ENCODE results near the gene CLHC1. TPM values are rescaled to one million over a fixed set of nuclear protein-coding genes. Genes with fewer than 3 reads are reported as not detected.
"Not testable (repeated sequence)": the region's sequence is repeated elsewhere in the genome, so short reads cannot be mapped to it uniquely, and the experiment has no call there.

CLHC1 gene
- total and polyA plus RNA-seq, 4 donors = 18.4 to 29.6 (median 24.2) TPM

DNA sequence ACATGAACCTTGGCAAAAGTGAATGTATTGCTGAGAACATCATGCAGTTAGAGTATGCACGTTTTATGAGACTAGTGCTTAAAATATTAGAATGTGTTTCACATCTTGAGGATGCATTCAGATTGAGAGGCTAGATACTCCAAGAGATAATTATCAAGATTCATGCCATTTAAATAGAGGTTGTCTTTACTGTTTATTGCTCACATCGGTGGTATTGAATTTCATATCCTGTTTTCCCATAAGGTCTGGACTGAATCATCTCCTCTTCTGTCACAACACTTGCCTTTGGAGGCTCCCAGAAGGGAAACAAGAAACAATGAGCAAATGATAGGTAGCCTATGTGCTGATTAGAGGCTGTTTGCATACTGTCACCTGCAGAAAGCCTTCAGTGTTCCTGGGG, 83.8 kb downstream of the CLHC1 start:
- H3K36me3 ChIP-seq (ENCODE audit: control insufficient read depth, insufficient read depth, low read length) = no peaks in the 10 kb centered on the region
- H3K27me3 ChIP-seq (ENCODE audit: control insufficient read depth, insufficient read depth, low read length) = no peaks in the 10 kb centered on the region
- WGBS (ENCODE audit: insufficient coverage) = no CpG with 5 or more reads among the region's 2 CpGs
- peaks cover 3% of the 10 kb centered on the region for H3K4me1 ChIP-seq (ENCODE audit: control insufficient read depth, insufficient read depth, low read length)
- DNase-seq (ENCODE audit: low read depth in 4 of 6, low spot score in 6 of 6) = no peak
- no peak overlapping the region for H3K27ac ChIP-seq (ENCODE audit: low read depth, low read length)
- H3K4me3 ChIP-seq (ENCODE audit: low read depth, low read length) = no peak overlapping the region
- H3K9me3 ChIP-seq (ENCODE audit: control insufficient read depth, insufficient read depth, low read length) = no peaks in the 10 kb centered on the region

DNA sequence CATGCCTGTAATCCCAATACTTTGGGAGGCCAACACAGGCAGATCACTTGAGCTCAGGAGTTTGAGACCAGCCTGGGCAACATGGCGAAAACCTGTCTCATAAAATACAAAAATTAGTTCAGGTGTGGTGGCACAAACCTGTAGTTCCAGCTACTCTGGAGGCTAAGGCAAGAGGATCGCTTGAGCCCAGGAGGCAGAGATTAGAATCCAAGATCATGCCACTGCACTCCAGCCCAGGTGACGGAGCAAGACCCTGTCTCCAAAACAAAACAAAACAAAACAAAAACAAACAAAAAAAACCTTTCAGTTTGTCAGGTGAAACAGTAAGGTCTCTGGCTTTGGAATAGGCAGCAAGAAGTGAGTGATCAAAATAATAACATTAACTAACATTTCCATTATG, 84.6 kb downstream of the CLHC1 start:
- Histone ChIP-seq H3K4me1 (ENCODE audit: control insufficient read depth, insufficient read depth, low read length) (peaks cover 3% of the 10 kb centered on the region), H3K9me3 (ENCODE audit: control insufficient read depth, insufficient read depth, low read length) (no peaks in the 10 kb centered on the region), H3K4me3 (ENCODE audit: low read depth, low read length) (no peak overlapping the region), H3K27me3 (ENCODE audit: control insufficient read depth, insufficient read depth, low read length) (no peaks in the 10 kb centered on the region), H3K36me3 (ENCODE audit: control insufficient read depth, insufficient read depth, low read length) (no peaks in the 10 kb centered on the region), H3K27ac (ENCODE audit: low read depth, low read length) (no peak overlapping the region)
- WGBS (ENCODE audit: insufficient coverage) = 100% methylated on average over 2 of the region's 3 CpGs
- DNase-seq (ENCODE audit: low read depth in 4 of 6, low spot score in 6 of 6) = no peak

DNA sequence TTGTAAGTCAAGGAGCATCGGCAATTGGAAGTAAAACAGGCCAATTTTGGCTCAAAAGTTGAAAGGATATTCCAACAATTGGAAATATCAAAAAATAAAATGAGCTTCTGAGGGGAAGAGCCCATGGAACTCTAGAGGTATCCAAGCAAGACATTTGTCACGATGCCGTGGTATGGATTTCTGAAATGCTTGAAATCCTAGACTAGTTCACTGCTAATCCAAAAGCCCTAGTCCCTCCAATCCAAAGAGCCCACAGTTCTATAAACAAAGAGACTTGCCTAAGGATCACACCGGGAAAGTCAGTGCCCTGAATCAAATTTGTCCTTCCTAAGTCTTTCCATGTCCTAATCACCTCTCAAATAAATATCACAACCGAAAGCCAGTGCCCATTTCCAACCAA, 85.1 kb downstream of the CLHC1 start:
- peaks cover 3% of the 10 kb centered on the region for H3K4me1 ChIP-seq (ENCODE audit: control insufficient read depth, insufficient read depth, low read length)
- no peaks in the 10 kb centered on the region for H3K9me3 ChIP-seq (ENCODE audit: control insufficient read depth, insufficient read depth, low read length)
- no peak overlapping the region for H3K27ac ChIP-seq (ENCODE audit: low read depth, low read length)
- H3K4me3 ChIP-seq (ENCODE audit: low read depth, low read length) = no peak overlapping the region
- 85% methylated on average over 2 of the region's 5 CpGs for WGBS (ENCODE audit: insufficient coverage)
- H3K27me3 ChIP-seq (ENCODE audit: control insufficient read depth, insufficient read depth, low read length) = no peaks in the 10 kb centered on the region
- H3K36me3 ChIP-seq (ENCODE audit: control insufficient read depth, insufficient read depth, low read length) = no peaks in the 10 kb centered on the region
- DNase-seq (ENCODE audit: low read depth in 4 of 6, low spot score in 6 of 6) = no peak

DNA sequence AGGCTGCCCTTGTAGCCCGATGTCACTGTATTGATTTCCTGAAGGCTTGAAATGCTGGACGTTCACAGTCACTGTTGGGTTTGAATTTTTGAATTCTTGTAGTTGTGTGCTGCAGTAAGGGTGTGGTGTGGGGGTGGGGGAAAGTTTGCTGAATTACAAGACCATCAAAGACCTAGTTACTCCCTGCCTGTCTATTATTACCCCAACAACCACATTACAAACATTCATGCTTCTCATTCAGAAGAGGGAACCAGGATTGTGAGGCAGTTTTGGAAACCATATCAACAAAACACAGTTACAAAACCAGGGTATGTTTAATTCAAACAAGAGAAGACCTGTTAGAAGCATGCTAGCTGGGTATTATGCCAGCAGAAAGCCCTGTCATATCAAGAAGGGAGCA, 85.8 kb downstream of the CLHC1 start:
- no peaks in the 10 kb centered on the region for H3K4me1 ChIP-seq (ENCODE audit: control insufficient read depth, insufficient read depth, low read length)
- no peaks in the 10 kb centered on the region for H3K36me3 ChIP-seq (ENCODE audit: control insufficient read depth, insufficient read depth, low read length)
- H3K27ac ChIP-seq (ENCODE audit: low read depth, low read length) = no peak overlapping the region
- no peaks in the 10 kb centered on the region for H3K27me3 ChIP-seq (ENCODE audit: control insufficient read depth, insufficient read depth, low read length)
- WGBS (ENCODE audit: insufficient coverage) = 92% methylated on average over 2 of the region's 2 CpGs
- H3K4me3 ChIP-seq (ENCODE audit: low read depth, low read length) = no peak overlapping the region
- H3K9me3 ChIP-seq (ENCODE audit: control insufficient read depth, insufficient read depth, low read length) = no peaks in the 10 kb centered on the region
- no peak for DNase-seq (ENCODE audit: low read depth in 4 of 6, low spot score in 6 of 6)

DNA sequence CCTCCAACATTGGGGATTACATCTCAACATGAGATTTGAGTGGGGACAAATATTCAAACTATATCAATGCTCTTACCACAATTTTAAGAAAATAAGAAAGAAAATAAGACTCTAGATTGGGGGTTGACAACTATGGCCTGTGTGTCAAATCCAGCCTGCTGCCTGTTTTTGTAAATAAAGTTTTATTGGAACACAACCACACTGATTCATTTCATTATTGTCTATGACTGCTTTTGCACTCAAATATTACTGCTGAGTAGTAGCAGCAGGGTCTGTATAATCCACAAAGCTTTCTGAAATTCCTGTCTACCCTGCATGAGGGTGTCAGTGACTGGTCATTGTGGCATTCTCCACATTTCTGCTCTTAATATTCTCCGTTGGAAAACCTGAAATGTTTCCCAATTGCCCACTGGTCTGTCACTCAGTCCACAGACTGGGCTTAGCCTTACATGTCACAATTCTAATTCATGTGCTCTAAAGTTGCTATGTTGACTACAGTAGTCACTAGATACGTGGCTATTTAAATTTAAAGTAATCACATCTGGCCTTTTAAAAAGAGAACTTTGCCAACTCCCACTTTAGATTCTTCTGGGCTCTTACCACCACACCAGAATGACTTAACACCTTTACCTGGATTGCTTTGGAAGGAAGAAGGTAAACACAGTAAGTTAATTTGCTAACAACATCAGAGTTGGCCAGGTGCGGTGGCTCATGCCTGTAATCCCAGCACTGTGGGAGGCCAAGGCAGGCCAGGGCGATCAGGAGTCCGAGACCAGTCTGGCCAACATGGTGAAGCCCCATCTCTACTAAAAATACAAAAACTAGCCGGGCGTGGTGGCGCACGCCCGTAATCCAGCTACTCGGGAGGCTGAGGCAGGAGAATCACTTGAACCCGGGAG, 86.9 kb downstream of the CLHC1 start:
- no peaks in the 10 kb centered on the region for H3K36me3 ChIP-seq (ENCODE audit: control insufficient read depth, insufficient read depth, low read length)
- no peaks in the 10 kb centered on the region for H3K4me1 ChIP-seq (ENCODE audit: control insufficient read depth, insufficient read depth, low read length)
- DNase-seq (ENCODE audit: low read depth in 4 of 6, low spot score in 6 of 6) = no peak
- no peaks in the 10 kb centered on the region for H3K27me3 ChIP-seq (ENCODE audit: control insufficient read depth, insufficient read depth, low read length)
- H3K4me3 ChIP-seq (ENCODE audit: low read depth, low read length) = no peak overlapping the region
- H3K27ac ChIP-seq (ENCODE audit: low read depth, low read length) = no peak overlapping the region
- H3K9me3 ChIP-seq (ENCODE audit: control insufficient read depth, insufficient read depth, low read length) = no peaks in the 10 kb centered on the region
- WGBS (ENCODE audit: insufficient coverage) = 98% methylated on average over 5 of the region's 12 CpGs

DNA sequence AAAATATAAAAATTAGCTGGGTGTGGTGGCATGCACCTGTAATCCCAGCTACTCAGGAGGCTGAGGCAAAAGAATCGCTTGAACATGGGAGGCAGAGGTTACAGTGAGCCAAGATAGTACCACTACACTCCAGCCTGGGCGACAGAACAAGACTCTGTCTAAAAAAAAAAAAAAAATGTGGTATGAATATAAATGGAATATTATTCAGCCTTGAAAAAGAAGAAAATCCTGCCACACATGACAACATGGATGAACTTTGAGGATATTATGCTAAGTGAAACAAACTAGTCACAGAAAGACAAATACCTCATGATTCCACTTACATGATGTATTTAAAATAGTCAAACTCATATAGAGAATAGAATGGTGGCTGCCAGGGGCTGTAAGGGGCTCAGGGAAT, 88.4 kb downstream of the CLHC1 start:
- H3K36me3 ChIP-seq (ENCODE audit: control insufficient read depth, insufficient read depth, low read length); H3K27ac ChIP-seq (ENCODE audit: low read depth, low read length); H3K9me3 ChIP-seq (ENCODE audit: control insufficient read depth, insufficient read depth, low read length); H3K4me3 ChIP-seq (ENCODE audit: low read depth, low read length); H3K27me3 ChIP-seq (ENCODE audit: control insufficient read depth, insufficient read depth, low read length); DNase-seq (ENCODE audit: low read depth in 4 of 6, low spot score in 6 of 6): not testable (repeated sequence)
- WGBS (ENCODE audit: insufficient coverage) = no CpG with 5 or more reads among the region's 2 CpGs
- peaks cover 11% of the 10 kb centered on the region for H3K4me1 ChIP-seq (ENCODE audit: control insufficient read depth, insufficient read depth, low read length)

DNA sequence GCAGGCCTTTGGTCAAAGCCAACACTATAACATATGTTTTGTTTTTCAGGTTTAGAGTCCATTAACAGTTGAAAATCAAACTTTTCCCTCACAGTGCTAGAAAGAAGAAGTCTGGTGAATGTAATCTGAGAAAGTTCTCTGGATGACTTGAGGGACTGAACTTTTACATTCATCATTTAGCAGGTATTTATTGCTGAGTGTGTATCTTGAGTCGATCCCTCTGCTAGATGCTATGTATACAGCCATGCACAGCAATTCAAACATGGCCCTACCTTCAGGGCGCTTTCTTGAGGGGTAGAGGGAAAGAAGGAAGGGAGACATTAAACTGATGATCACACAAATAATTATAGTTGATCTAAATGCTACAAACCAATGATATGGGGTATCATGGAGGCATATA, 89.6 kb downstream of the CLHC1 start:
- Histone ChIP-seq H3K9me3 (ENCODE audit: control insufficient read depth, insufficient read depth, low read length) (no peaks in the 10 kb centered on the region), H3K4me1 (ENCODE audit: control insufficient read depth, insufficient read depth, low read length) (peaks cover 22% of the 10 kb centered on the region), H3K27me3 (ENCODE audit: control insufficient read depth, insufficient read depth, low read length) (no peaks in the 10 kb centered on the region), H3K27ac (ENCODE audit: low read depth, low read length) (no peak overlapping the region), H3K4me3 (ENCODE audit: low read depth, low read length) (no peak overlapping the region), H3K36me3 (ENCODE audit: control insufficient read depth, insufficient read depth, low read length) (no peaks in the 10 kb centered on the region)
- no peak for DNase-seq (ENCODE audit: low read depth in 4 of 6, low spot score in 6 of 6)
- WGBS (ENCODE audit: insufficient coverage) = no CpG with 5 or more reads among the region's 2 CpGs

DNA sequence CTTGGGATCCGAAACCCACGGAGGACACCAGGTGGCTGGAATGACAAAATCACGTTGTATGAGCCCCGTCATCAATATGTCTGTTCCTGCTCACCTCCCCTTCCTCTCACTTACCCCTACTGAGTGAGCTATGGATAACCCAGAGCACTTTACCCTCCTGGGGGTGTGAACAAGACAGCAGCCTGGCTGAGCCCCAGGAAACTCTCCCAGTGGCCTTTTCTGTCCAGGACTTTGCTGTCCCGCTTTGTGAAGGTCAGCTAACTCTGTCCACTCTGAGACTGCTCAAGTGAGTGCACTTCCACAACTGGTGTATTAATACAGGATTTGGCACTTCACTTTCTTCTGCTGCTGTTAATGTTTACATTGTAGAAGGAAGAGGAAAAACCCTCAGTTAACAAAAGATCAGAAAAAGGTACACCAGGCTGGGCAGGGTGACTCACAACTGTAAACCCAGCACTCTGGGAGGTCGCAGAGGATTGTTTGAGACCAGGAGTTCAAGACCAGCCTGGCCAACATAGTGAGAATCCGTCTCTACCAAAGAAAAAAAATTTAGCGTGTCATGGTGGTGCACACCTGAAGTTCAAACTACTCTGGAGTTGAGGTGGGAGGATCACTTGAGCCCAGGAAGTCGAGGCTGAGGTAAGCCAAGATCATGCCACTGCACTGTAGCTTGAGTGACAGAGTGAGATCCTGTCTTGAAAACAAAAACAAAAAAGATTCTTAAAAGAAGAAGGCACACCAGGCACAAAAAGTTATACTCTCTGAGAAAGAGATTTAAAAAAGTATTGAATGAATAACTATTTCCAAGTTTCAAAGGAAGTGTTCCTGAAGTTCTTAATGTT, 90.3 kb downstream of the CLHC1 start:
- Histone ChIP-seq H3K9me3 (ENCODE audit: control insufficient read depth, insufficient read depth, low read length) (no peaks in the 10 kb centered on the region), H3K27ac (ENCODE audit: low read depth, low read length) (no peak overlapping the region), H3K4me3 (ENCODE audit: low read depth, low read length) (no peak overlapping the region), H3K27me3 (ENCODE audit: control insufficient read depth, insufficient read depth, low read length) (no peaks in the 10 kb centered on the region), H3K4me1 (ENCODE audit: control insufficient read depth, insufficient read depth, low read length) (peaks cover 30% of the 10 kb centered on the region), H3K36me3 (ENCODE audit: control insufficient read depth, insufficient read depth, low read length) (no peaks in the 10 kb centered on the region)
- DNase-seq (ENCODE audit: low read depth in 4 of 6, low spot score in 6 of 6) = no peak
- 80% methylated on average over 8 of the region's 9 CpGs for WGBS (ENCODE audit: insufficient coverage)

DNA sequence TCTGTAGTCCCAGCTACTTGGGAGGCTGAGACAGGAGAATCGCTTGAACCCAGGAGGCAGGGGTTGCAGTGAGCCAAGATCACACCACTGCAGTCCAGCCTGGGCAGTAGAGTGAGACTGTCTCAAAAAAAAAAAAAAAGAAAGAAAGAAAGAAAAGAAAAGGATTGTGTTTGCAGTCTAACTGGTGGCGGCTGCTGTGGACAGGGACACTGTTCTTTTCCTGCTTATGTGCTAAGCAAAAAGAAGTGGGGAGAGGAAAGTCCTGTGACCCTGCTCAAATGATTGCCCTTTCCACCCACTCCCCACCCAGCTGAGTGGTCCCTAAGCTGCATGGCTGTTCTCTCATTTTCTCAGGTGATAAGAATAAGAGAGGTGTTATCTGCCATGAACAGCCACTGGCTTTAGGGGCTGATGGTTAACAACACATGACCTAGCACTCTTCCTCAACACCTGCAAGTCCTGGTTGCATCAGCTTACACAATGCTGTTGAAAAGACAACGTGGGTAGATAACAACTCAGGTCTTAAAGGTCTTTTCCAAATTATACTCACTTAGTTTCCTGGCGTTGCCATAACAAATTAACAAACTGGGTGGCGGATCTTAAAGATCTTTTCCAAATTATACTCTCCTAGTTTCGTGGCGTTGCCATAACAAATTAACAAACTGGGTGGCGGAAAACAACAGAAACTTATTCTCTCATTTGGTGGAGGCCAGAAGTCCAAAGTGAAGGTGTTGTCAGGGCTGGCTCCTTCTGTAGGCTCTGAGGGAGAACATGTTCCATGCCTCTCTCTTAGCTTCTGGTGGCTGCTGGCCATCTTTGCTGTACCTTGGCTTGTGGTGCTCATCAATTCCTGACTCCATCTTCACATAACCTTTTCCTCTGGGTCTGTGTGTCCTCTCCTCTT, 91.5 kb downstream of the CLHC1 start:
- no peak overlapping the region for H3K27ac ChIP-seq (ENCODE audit: low read depth, low read length)
- no peaks in the 10 kb centered on the region for H3K27me3 ChIP-seq (ENCODE audit: control insufficient read depth, insufficient read depth, low read length)
- WGBS (ENCODE audit: insufficient coverage) = 94% methylated on average over 6 of the region's 8 CpGs
- H3K4me3 ChIP-seq (ENCODE audit: low read depth, low read length) = no peak overlapping the region
- peaks cover 35% of the 10 kb centered on the region for H3K4me1 ChIP-seq (ENCODE audit: control insufficient read depth, insufficient read depth, low read length)
- H3K9me3 ChIP-seq (ENCODE audit: control insufficient read depth, insufficient read depth, low read length) = no peaks in the 10 kb centered on the region
- no peaks in the 10 kb centered on the region for H3K36me3 ChIP-seq (ENCODE audit: control insufficient read depth, insufficient read depth, low read length)
- DNase-seq (ENCODE audit: low read depth in 4 of 6, low spot score in 6 of 6) = no peak

All from spinal cord (tissue), 10 donors.